ENCODE measurements around the gene EPN2.

The EPN2 gene

DNA sequence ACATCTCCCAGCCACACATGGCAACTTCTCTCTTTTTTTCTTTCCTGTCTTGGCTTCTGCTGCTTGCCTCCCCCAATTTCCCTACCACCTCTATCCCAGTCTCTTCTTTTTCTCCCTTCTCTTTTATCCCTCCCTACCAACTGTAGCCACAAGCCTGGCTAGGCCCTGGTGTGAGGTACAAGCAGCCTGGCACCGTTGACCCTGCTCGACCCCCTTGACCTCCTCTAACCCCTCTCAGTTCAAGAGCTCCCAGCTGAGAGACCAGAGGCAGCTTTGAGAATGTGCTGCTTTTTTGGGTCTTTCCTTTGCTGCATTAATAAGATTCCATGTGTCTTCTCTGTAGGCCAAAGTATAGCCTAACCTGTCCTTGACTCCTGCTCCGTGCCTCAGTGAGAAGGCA is 93.1 kb downstream of the EPN2 start:
- no peak overlapping the region for H3K9ac ChIP-seq
- H3K79me2 ChIP-seq, result no peaks in the 10 kb centered on the region
- TF ChIP-seq, protein P1, sequence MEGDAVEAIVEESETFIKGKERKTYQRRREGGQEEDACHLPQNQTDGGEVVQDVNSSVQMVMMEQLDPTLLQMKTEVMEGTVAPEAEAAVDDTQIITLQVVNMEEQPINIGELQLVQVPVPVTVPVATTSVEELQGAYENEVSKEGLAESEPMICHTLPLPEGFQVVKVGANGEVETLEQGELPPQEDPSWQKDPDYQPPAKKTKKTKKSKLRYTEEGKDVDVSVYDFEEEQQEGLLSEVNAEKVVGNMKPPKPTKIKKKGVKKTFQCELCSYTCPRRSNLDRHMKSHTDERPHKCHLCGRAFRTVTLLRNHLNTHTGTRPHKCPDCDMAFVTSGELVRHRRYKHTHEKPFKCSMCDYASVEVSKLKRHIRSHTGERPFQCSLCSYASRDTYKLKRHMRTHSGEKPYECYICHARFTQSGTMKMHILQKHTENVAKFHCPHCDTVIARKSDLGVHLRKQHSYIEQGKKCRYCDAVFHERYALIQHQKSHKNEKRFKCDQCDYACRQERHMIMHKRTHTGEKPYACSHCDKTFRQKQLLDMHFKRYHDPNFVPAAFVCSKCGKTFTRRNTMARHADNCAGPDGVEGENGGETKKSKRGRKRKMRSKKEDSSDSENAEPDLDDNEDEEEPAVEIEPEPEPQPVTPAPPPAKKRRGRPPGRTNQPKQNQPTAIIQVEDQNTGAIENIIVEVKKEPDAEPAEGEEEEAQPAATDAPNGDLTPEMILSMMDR (IDR thresholded peaks at IDR 0.05), result no peak
- no peak overlapping the region for H3K27ac ChIP-seq
- H3K4me3 ChIP-seq (ENCODE audit: low read depth, low read length), result no peak overlapping the region
- no peaks in the 10 kb centered on the region for H3K36me3 ChIP-seq (ENCODE audit: control insufficient read depth, insufficient read depth, low read length)
- no peak overlapping the region for H3K4me2 ChIP-seq (ENCODE audit: low read length)
- no peaks in the 10 kb centered on the region for H3K4me1 ChIP-seq
- H3K9me3 ChIP-seq (ENCODE audit: control insufficient read depth, low read length), result no peaks in the 10 kb centered on the region
- no peak overlapping the region for H2AFZ ChIP-seq
- no peaks in the 10 kb centered on the region for H3K27me3 ChIP-seq (ENCODE audit: control insufficient read depth, insufficient read depth, low read length)

- Histone ChIP-seq H3K27ac (no peak overlapping the region), H3K4me2 (ENCODE audit: low read length) (no peak overlapping the region), H3K27me3 (ENCODE audit: control insufficient read depth, insufficient read depth, low read length) (no peaks in the 10 kb centered on the region), H3K36me3 (ENCODE audit: control insufficient read depth, insufficient read depth, low read length) (no peaks in the 10 kb centered on the region), H2AFZ (no peak overlapping the region), H3K4me1 (no peaks in the 10 kb centered on the region), H3K9me3 (ENCODE audit: control insufficient read depth, low read length) (no peaks in the 10 kb centered on the region), H3K79me2 (no peaks in the 10 kb centered on the region), H3K4me3 (ENCODE audit: low read depth, low read length) (no peak overlapping the region), H3K9ac (no peak overlapping the region)
- TF ChIP-seq, protein P1 (IDR thresholded peaks at IDR 0.05), result no peak
These were observed 94.0 kb downstream of the EPN2 start for GRCh38 chr17:19331134-19331533.

DNA sequence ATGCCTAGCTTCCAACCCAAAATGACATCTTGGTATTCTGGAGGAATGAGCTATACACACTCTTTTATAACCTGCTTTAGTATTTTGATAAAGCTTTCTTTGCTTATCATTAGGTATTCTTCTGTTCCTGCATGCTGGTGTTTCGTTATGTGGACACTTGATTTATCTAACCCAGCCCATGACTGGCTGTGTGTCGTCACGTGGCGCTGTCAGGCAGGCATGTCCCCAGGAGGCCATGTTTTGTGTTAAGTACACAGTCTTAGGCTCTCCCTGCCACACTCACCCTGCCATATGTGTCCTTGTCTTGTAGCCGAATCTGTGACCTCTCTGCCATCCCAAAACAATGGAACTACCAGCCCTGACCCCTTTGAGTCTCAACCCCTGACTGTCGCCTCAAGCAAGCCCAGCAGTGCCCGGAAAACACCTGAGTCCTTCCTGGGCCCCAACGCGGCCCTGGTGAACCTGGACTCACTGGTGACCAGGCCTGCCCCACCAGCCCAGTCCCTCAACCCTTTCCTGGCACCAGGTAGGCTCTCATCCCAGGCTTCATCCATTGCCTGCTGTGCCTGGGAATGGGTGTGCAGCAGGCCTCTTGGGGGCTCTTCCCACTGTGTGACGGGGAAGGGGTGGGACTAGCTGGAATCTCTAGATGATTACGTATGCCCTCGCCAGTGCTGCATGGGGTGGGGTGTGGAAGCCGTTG is 94.5 kb downstream of the EPN2 start:
- Histone ChIP-seq H3K27ac (no peak overlapping the region), H3K27me3 (ENCODE audit: control insufficient read depth, insufficient read depth, low read length) (no peaks in the 10 kb centered on the region), H3K4me1 (no peaks in the 10 kb centered on the region), H3K79me2 (no peaks in the 10 kb centered on the region), H2AFZ (no peak overlapping the region), H3K36me3 (ENCODE audit: control insufficient read depth, insufficient read depth, low read length) (no peaks in the 10 kb centered on the region), H3K4me2 (ENCODE audit: low read length) (no peak overlapping the region), H3K9me3 (ENCODE audit: control insufficient read depth, low read length) (no peaks in the 10 kb centered on the region), H3K9ac (no peak overlapping the region), H3K4me3 (ENCODE audit: low read depth, low read length) (no peak overlapping the region)
- TF ChIP-seq, protein P1 (IDR thresholded peaks at IDR 0.05), result no peak

GRCh38 chr17:19332371-19333131 is 95.4 kb downstream of the EPN2 start:
- no peak overlapping the region for H2AFZ ChIP-seq
- H3K27ac ChIP-seq, result no peak overlapping the region
- no peaks in the 10 kb centered on the region for H3K36me3 ChIP-seq (ENCODE audit: control insufficient read depth, insufficient read depth, low read length)
- H3K4me2 ChIP-seq (ENCODE audit: low read length), result no peak overlapping the region
- H3K4me1 ChIP-seq, result peaks cover 3% of the 10 kb centered on the region
- H3K9ac ChIP-seq, result no peak overlapping the region
- no peak overlapping the region for H3K4me3 ChIP-seq (ENCODE audit: low read depth, low read length)
- no peaks in the 10 kb centered on the region for H3K27me3 ChIP-seq (ENCODE audit: control insufficient read depth, insufficient read depth, low read length)
- no peaks in the 10 kb centered on the region for H3K79me2 ChIP-seq
- H3K9me3 ChIP-seq (ENCODE audit: control insufficient read depth, low read length), result no peaks in the 10 kb centered on the region
- TF ChIP-seq, protein P1 (IDR thresholded peaks at IDR 0.05), result no peak

All from parathyroid adenoma (tissue), 2 donors.